OCI-LY3 (cell line): Measurements from ENCODE around the gene GAS2L3.

ENCODE experiments used
- H2AFZ ChIP-seq: fragments of 200-600, 300-600 bp; shearing (Covaris generic); 2 replicates; pipeline ENCODE4 v1.6.0; 2014; ENCODE audit warnings: antibody characterized with exemption, low read depth, low read length
- H3K27ac ChIP-seq: fragments of 200-600, 300-600 bp; sonication (generic); 2 replicates; pipeline ENCODE4 v1.5.1; 2014; ENCODE audit warnings: mild to moderate bottlenecking, low read length, moderate library complexity, mixed read lengths
- H3K27me3 ChIP-seq: fragments of 200-600, 300-600 bp; sonication (generic); 2 replicates; pipeline ENCODE4 v1.6.1; 2014; ENCODE audit warnings: low read depth, low read length, mixed read lengths
- H3K36me3 ChIP-seq: fragments of 200-600, 300-600 bp; sonication (generic); replicated peaks from 2 replicates; pipeline ENCODE3; 2014; ENCODE audit warnings: low read depth, low read length, mixed read lengths
- H3K4me1 ChIP-seq: fragments of 300-600, 200-600 bp; sonication (generic); 2 replicates; pipeline ENCODE4 v1.6.1; 2014; ENCODE audit warnings: low read length, mixed read lengths
- H3K4me2 ChIP-seq: fragments of 200-600, 300-600 bp; sonication (generic); 2 replicates; pipeline ENCODE4 v1.6.1; 2014; ENCODE audit warnings: low read length, mixed read lengths
- H3K4me3 ChIP-seq: fragments of 300-600, 200-600 bp; sonication (generic); 2 replicates; pipeline ENCODE4 v1.5.1; 2014; ENCODE audit warnings: antibody characterized with exemption, mild to moderate bottlenecking, low read length, moderate library complexity
- H3K79me2 ChIP-seq: fragments of 300-600, 200-600 bp; shearing (Covaris generic); 2 replicates; pipeline ENCODE4 v1.6.1; 2014; ENCODE audit warnings: mild to moderate bottlenecking, low read length, mixed read lengths
- H3K9ac ChIP-seq: fragments of 300-600, 200-600 bp; shearing (Covaris generic); 2 replicates; pipeline ENCODE4 v1.6.0; 2014; ENCODE audit warnings: mild to moderate bottlenecking, low read length, moderate library complexity
- H3K9me3 ChIP-seq: fragments of 200-600, 300-600 bp; shearing (Covaris generic); 2 replicates; pipeline ENCODE4 v1.6.1; 2014; ENCODE audit warnings: low read length, mixed read lengths; ENCODE audit not compliant: insufficient read depth
- H4K20me1 ChIP-seq: fragments of 200-600, 300-600 bp; sonication (generic); 2 replicates; pipeline ENCODE4 v1.6.1; 2016; ENCODE audit warnings: low read length, mixed read lengths; ENCODE audit not compliant: insufficient read depth
- CTCF ChIP-seq: fragments of 200-600, 300-600 bp; sonication (generic); IDR thresholded peaks from 2 replicates; pipeline ENCODE4 v1.5.1; 2014; ENCODE audit warnings: antibody characterized with exemption, low read length, low read depth
- EZH2phosphoT487 ChIP-seq: fragments of 200-600 bp; shearing (Covaris generic); IDR thresholded peaks from 2 replicates; pipeline ENCODE4 v1.6.1; 2018; ENCODE audit warnings: antibody characterized with exemption, mixed run types, low read depth

Gene GAS2L3

GRCh38 chr12:100545092-100545491 lies 28.4 kb upstream of the GAS2L3 start:
- H4K20me1 ChIP-seq, result no peaks in the 10 kb centered on the region
- H3K27ac ChIP-seq, result no peak overlapping the region
- no peak overlapping the region for H3K4me2 ChIP-seq
- H3K36me3 ChIP-seq, result no peaks in the 10 kb centered on the region
- no peaks in the 10 kb centered on the region for H3K4me1 ChIP-seq
- H3K79me2 ChIP-seq, result no peaks in the 10 kb centered on the region
- H2AFZ ChIP-seq, result no peak overlapping the region
- peaks cover 15% of the 10 kb centered on the region; the same call in 1 of the 2 replicates for H3K27me3 ChIP-seq
- no peak overlapping the region for H3K9ac ChIP-seq
- no peak overlapping the region for H3K4me3 ChIP-seq
- TF ChIP-seq CTCF (no peak), EZH2phosphoT487 (no peak)
- H3K9me3 ChIP-seq, result no peaks in the 10 kb centered on the region

DNA sequence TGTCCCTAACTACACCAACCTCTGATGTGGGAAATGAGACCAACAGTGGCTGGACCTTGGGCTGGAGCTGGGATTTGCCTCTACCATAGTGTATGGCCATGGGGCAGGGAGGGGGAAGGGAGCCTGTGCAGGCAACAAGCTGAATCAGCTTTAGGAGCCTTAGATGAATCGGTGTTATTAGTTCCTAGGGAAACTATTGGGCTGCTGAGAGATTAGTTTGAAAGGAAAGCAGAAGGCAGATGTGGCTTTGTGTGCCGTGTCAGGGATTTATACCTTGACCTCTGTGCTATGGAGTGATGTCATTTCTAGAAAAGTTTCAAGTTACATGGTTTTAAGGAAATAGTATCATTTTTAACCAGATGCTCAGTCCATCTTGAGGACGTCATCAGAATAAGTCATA lies 19.5 kb upstream of the GAS2L3 start:
- peak overlapping the region; percentile 17; the same call in 1 of the 2 replicates for H3K4me2 ChIP-seq
- H3K9ac ChIP-seq, result no peak overlapping the region
- H4K20me1 ChIP-seq, result no peaks in the 10 kb centered on the region
- H2AFZ ChIP-seq, result no peak overlapping the region
- 0 out of 2 replicates have a peak, but pooled peaks cover 4% of the 10 kb centered on the region for H3K9me3 ChIP-seq
- H3K4me3 ChIP-seq, result no peak overlapping the region
- H3K27me3 ChIP-seq, result no peaks in the 10 kb centered on the region
- H3K27ac ChIP-seq, result no peak overlapping the region
- H3K4me1 ChIP-seq, result peaks cover 17% of the 10 kb centered on the region
- TF ChIP-seq CTCF (no peak), EZH2phosphoT487 (no peak)
- H3K79me2 ChIP-seq, result no peaks in the 10 kb centered on the region
- H3K36me3 ChIP-seq, result no peaks in the 10 kb centered on the region

DNA sequence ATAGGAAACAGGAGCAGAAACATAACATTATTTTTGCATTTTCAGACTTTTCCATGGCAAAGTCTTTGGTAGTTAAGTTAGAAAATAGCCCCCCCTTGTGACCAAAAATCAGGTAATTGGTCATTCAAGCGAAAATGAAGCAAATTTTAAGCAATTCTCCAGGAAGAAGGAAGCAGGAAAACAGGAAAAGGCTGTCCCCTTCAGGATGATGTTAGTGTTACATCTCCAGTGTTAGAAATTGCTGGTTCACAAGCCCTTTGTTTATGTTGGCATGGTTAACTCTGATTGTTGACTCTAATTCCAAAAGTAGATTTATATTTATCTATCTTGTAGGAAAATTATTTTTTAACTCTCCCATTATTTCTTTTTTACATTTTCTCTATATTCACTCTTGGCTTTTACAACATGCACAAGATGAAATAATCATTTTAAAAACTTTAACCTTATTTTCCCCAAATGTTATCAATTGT lies 18.8 kb upstream of the GAS2L3 start:
- no peaks in the 10 kb centered on the region for H3K79me2 ChIP-seq
- no peak overlapping the region for H2AFZ ChIP-seq
- no peak overlapping the region for H3K4me3 ChIP-seq
- H4K20me1 ChIP-seq, result no peaks in the 10 kb centered on the region
- TF ChIP-seq EZH2phosphoT487 (no peak), CTCF (peak; percentile 88)
- H3K9ac ChIP-seq, result no peak overlapping the region
- H3K36me3 ChIP-seq, result no peaks in the 10 kb centered on the region
- no peak overlapping the region for H3K27ac ChIP-seq
- no peaks in the 10 kb centered on the region for H3K27me3 ChIP-seq
- H3K4me1 ChIP-seq, result peaks cover 17% of the 10 kb centered on the region
- 0 out of 2 replicates have a peak overlapping the region, but pooled peaks have one; percentile 17 for H3K4me2 ChIP-seq
- H3K9me3 ChIP-seq, result 0 out of 2 replicates have a peak, but pooled peaks cover 4% of the 10 kb centered on the region

DNA sequence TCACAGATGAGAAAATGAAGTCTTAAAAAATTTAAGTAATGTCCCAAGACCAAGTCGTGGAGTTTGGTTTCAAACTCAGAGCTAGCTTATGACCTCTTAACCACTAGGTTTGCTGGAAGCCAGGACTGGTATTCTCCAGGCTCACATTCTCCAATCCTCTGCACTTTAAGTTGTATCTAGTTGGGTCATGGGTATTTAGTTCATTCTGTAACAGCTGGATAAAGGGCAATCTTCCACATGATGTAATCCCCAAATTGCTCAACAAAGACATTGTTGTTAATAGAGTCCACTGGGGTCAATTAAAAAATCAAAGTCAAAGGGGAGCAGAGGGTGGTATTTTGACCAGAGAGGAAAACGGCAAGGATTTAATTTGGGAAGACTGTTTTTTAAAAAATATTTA lies 17.8 kb upstream of the GAS2L3 start:
- H3K4me2 ChIP-seq, result no peak overlapping the region
- no peaks in the 10 kb centered on the region for H4K20me1 ChIP-seq
- H3K36me3 ChIP-seq, result no peaks in the 10 kb centered on the region
- H3K9ac ChIP-seq, result no peak overlapping the region
- H3K27me3 ChIP-seq, result no peaks in the 10 kb centered on the region
- H3K9me3 ChIP-seq, result 0 out of 2 replicates have a peak, but pooled peaks cover 4% of the 10 kb centered on the region
- no peaks in the 10 kb centered on the region for H3K79me2 ChIP-seq
- peaks cover 17% of the 10 kb centered on the region for H3K4me1 ChIP-seq
- TF ChIP-seq CTCF (no peak), EZH2phosphoT487 (no peak)
- no peak overlapping the region for H3K4me3 ChIP-seq
- no peak overlapping the region for H2AFZ ChIP-seq
- no peak overlapping the region for H3K27ac ChIP-seq
